Adipocyte (in vitro differentiated cells): ENCODE results near the gene MMP2.
A peak's percentile ranks its signal among the peaks of the same experiment; 100 is the strongest.

Source experiments
- DNase-seq: peaks from one replicate; pipeline ENCODE4 v3.0.0-alpha.2; 2015; ENCODE audit warnings: low read depth
- H3K27me3 ChIP-seq: replicated peaks from 2 replicates; pipeline ENCODE4 v1.7.0; 2013; ENCODE audit warnings: mild to moderate bottlenecking, low read length, moderate library complexity; ENCODE audit not compliant: control insufficient read depth, insufficient read depth
- H3K36me3 ChIP-seq: 2 replicates; pipeline ENCODE4 v1.7.0; 2013; ENCODE audit warnings: low read length, mild to moderate bottlenecking, moderate library complexity; ENCODE audit not compliant: control insufficient read depth, insufficient read depth, severe bottlenecking
- H3K4me1 ChIP-seq: 2 replicates; pipeline ENCODE4 v1.7.0; 2013; ENCODE audit warnings: mild to moderate bottlenecking, low read length, moderate library complexity; ENCODE audit not compliant: control insufficient read depth, insufficient read depth
- H3K4me3 ChIP-seq: 2 replicates; pipeline ENCODE4 v1.7.0; 2013; ENCODE audit warnings: mild to moderate bottlenecking, low read length, moderate library complexity
- H3K9ac ChIP-seq: 2 replicates; pipeline ENCODE4 v1.7.0; 2013; ENCODE audit warnings: mild to moderate bottlenecking, low read length, moderate library complexity
- H3K9me3 ChIP-seq: 2 replicates; pipeline ENCODE4 v1.7.0; 2013; ENCODE audit warnings: mild to moderate bottlenecking, low read length, moderate library complexity; ENCODE audit not compliant: control insufficient read depth

The MMP2 gene

DNA sequence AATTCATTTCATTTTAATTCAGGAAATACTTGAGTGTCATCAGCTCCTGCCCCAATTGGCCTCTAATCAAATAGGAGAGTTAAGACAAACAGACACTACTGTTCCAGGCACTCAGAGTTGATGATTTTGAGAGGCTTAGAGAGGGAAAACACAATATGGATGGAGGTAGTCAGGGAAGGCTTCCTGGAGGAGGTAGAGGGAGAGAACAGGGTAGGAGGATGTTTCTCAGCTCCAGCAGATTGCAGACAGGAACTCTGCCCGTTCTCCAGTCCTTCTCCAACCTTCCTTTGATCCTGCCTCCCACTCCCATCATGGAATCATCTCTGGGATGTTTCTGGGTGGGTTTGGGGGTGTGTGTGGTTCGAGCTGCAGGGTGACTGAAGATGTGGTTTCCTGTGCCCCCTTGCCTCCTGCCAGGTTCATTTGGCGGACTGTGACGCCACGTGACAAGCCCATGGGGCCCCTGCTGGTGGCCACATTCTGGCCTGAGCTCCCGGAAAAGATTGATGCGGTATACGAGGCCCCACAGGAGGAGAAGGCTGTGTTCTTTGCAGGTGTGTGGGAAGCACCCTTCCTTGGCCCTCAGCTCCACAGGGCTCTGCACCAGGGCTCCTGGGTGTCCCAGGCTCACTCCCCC is 17.6 kb downstream of the MMP2 start:
- H3K27me3 ChIP-seq: no peaks in the 10 kb centered on the region

GRCh38 chr16:55497558-55497957 is 18.6 kb downstream of the MMP2 start:
- DNase-seq: no peak

More for the DNA sequence above, 17.6 kb downstream of the MMP2 start:
- Histone ChIP-seq H3K36me3 (peaks cover 78% of the 10 kb centered on the region), H3K4me3 (no peak overlapping the region), H3K9me3 (no peaks in the 10 kb centered on the region), H3K4me1 (peaks cover 53% of the 10 kb centered on the region), H3K9ac (peak overlapping the region; percentile 28)
- no peak for DNase-seq

DNA sequence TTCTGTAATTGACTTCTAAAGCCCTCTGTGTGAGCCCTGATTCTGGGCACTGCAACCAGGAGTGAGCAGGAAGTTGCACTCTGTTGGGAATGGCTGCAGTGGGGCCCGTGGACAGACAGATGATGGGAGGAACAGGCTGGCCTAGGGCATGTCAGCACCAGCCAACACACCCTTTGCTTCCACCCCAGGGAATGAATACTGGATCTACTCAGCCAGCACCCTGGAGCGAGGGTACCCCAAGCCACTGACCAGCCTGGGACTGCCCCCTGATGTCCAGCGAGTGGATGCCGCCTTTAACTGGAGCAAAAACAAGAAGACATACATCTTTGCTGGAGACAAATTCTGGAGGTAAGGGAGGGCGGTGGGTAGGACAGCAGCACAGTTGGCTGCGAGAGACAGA is 19.1 kb downstream of the MMP2 start:
- Histone ChIP-seq H3K9ac (no peak overlapping the region), H3K4me3 (no peak overlapping the region), H3K4me1 (peaks cover 66% of the 10 kb centered on the region), H3K36me3 (peaks cover 82% of the 10 kb centered on the region), H3K9me3 (no peaks in the 10 kb centered on the region), H3K27me3 (no peaks in the 10 kb centered on the region)
- DNase-seq: no peak

More at GRCh38 chr16:55497558-55497957, 18.6 kb downstream of the MMP2 start:
- no peak overlapping the region for H3K9ac ChIP-seq
- H3K4me1 ChIP-seq: peaks cover 61% of the 10 kb centered on the region
- H3K36me3 ChIP-seq: peaks cover 84% of the 10 kb centered on the region
- no peaks in the 10 kb centered on the region for H3K27me3 ChIP-seq
- H3K9me3 ChIP-seq: no peaks in the 10 kb centered on the region
- no peak overlapping the region for H3K4me3 ChIP-seq

GRCh38 chr16:55499281-55499680 is 20.3 kb downstream of the MMP2 start:
- Histone ChIP-seq H3K4me3 (no peak overlapping the region), H3K9ac (peak overlapping the region; percentile 8), H3K27me3 (no peaks in the 10 kb centered on the region), H3K36me3 (peaks cover 82% of the 10 kb centered on the region), H3K4me1 (peaks cover 70% of the 10 kb centered on the region), H3K9me3 (no peaks in the 10 kb centered on the region)
- no peak for DNase-seq

GRCh38 chr16:55499951-55500529 is 21.0 kb downstream of the MMP2 start:
- H3K27me3 ChIP-seq: no peaks in the 10 kb centered on the region
- peaks cover 83% of the 10 kb centered on the region for H3K36me3 ChIP-seq
- H3K9ac ChIP-seq: peak overlapping the region; percentile 16
- DNase-seq: peak; percentile 97
- peaks cover 62% of the 10 kb centered on the region for H3K4me1 ChIP-seq
- H3K4me3 ChIP-seq: no peak overlapping the region
- H3K9me3 ChIP-seq: no peaks in the 10 kb centered on the region

GRCh38 chr16:55500530-55501011 is 21.6 kb downstream of the MMP2 start:
- peak overlapping the region; percentile 16 for H3K9ac ChIP-seq
- H3K27me3 ChIP-seq: no peaks in the 10 kb centered on the region
- peaks cover 86% of the 10 kb centered on the region for H3K36me3 ChIP-seq
- no peak overlapping the region for H3K4me3 ChIP-seq
- H3K4me1 ChIP-seq: peaks cover 57% of the 10 kb centered on the region
- H3K9me3 ChIP-seq: no peaks in the 10 kb centered on the region
- DNase-seq: peak; percentile 70

- Histone ChIP-seq H3K4me1 (peaks cover 46% of the 10 kb centered on the region), H3K27me3 (no peaks in the 10 kb centered on the region), H3K9ac (peak overlapping the region; percentile 3), H3K9me3 (no peaks in the 10 kb centered on the region), H3K4me3 (no peak overlapping the region), H3K36me3 (peaks cover 86% of the 10 kb centered on the region)
- peak; percentile 24 for DNase-seq
Measured at GRCh38 chr16:55501549-55502322, 22.7 kb downstream of the MMP2 start.

DNA sequence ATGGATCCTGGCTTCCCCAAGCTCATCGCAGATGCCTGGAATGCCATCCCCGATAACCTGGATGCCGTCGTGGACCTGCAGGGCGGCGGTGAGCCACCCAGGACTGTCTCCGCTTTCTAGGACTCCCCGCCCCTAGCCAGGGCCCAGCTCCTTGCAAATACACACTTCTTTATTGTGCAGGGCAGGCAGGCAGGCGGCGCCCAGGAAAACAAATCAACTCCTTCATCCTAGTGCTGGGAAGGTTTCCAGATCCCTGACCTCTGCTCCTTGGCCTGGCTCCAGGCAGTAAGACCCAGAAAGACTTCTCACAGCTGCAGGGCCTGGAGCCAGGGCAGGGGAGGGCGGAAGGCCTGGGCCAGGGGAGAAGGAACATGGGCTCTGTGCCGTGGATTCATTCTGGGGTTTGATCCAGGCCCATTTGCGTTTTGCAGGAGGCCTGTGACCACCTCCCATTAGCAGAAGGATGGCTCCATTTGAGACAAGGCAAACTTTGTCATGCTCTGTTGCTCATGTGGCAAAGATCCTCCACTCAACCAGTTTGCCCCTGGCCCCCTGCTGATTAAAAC is 23.9 kb downstream of the MMP2 start:
- H3K9ac ChIP-seq: peak overlapping the region; percentile 3
- H3K4me3 ChIP-seq: peak overlapping the region; percentile 2
- no peaks in the 10 kb centered on the region for H3K27me3 ChIP-seq
- peaks cover 86% of the 10 kb centered on the region for H3K36me3 ChIP-seq
- peak; percentile 72 for DNase-seq
- no peaks in the 10 kb centered on the region for H3K9me3 ChIP-seq
- peaks cover 46% of the 10 kb centered on the region for H3K4me1 ChIP-seq

DNA sequence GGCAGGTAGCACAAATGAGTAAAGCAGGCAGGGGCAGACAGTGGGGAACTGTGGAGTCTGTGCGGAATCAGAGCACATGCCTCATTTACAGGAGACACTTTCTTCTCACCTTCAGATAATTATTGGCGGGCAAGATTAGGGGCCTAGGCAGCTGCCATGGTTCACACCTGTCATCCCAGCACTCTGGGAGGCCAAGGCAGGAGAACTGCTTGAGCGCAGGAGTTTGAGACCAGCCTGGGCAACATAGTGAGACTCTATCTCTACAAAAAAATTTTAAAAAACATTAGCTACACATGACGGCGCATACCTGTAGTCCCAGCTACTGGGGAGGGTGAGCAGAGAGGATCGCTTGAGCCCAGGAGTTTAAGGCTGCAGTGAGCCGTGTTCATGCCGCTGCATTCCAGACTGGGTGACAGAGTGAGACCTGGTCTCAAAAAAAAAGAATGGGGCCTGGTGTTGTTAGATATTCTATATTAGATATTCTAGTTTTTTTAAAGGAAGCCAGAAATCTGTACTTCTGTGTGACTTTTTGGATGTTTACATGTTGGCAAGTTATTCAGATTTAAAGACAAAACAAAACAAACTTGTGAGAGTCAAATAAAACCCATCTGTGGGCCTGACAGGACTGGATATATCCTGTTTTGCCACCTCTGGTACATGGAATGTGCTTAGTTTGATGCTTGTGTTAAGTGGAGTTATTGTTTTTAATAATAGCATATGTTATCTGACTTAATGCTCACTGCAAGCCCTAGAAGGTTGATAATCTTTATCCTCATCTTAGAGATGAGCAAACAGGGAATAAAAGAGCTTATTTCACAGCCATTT is 24.9 kb downstream of the MMP2 start:
- no peaks in the 10 kb centered on the region for H3K9me3 ChIP-seq
- H3K27me3 ChIP-seq: no peaks in the 10 kb centered on the region
- H3K4me1 ChIP-seq: peaks cover 48% of the 10 kb centered on the region
- no peak for DNase-seq
- H3K9ac ChIP-seq: no peak overlapping the region
- peaks cover 78% of the 10 kb centered on the region for H3K36me3 ChIP-seq
- no peak overlapping the region for H3K4me3 ChIP-seq

- H3K4me3 ChIP-seq: no peak overlapping the region
- no peaks in the 10 kb centered on the region for H3K9me3 ChIP-seq
- H3K4me1 ChIP-seq: peaks cover 36% of the 10 kb centered on the region
- DNase-seq: no peak
- H3K27me3 ChIP-seq: no peaks in the 10 kb centered on the region
- H3K9ac ChIP-seq: no peak overlapping the region
- H3K36me3 ChIP-seq: peaks cover 71% of the 10 kb centered on the region
Measured at GRCh38 chr16:55505333-55506015, 26.5 kb downstream of the MMP2 start.
